GM21723 (cell line): ENCODE measurements around the gene SPCS2.
"Not testable (repeated sequence)": the region's sequence is repeated elsewhere in the genome, so short reads cannot be mapped to it uniquely, and the experiment has no call there.

ENCODE experiments used
- ATAC-seq: cut with Tn5 transposase; IDR thresholded peaks from one replicate; pipeline ENCODE4 v1.9.1; 2021; ENCODE audit warnings: mild to moderate bottlenecking, moderate library complexity; ENCODE audit not compliant: unreplicated experiment

The SPCS2 gene

DNA sequence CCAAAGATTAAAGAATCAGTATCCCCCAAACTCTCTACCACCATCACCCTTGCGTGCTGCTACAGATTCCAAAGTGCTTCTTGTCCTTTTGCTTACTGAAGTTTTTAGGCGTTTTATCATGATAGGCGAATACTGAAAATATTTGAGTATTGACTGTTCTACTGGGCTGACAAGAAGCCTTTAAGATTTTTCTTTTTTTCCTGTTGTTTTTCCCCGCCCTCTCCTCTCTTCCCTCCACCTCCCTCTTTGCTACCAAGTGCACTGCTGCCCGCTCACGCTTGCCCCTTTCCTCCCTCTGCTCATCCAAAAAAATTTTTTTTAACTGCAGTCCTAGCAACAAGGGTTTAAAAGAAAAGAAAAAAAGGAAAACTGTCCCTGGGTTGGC lies 679 bp downstream of the SPCS2 start:
- ATAC-seq: no peak

DNA sequence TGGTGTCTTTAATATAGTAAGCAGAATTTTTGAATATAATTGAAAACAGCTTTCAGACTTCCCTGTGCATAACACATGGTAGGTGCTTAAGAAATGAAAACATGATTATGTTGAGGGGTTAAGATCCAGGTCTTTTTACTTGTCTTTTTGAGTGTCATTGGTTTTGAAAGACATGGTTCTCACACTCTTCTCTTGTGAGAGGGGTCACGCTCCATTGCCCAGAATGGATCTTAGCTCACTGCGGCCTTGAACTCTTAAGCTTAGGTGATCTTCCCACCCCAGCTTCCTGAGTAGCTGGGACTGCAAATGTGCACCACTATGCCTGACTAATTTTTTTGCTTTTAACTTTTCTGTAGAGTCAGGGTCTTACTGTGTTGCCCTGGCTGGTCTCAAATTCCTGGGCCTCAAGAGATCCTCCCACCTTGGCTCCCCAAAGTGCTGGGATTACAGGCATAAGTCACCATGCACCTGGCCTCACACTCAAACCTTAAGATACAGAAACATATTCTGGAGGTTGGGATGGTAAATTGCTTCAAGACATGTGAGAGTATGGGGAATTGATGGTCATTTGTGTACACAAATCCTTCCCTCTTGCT lies 1.4 kb downstream of the SPCS2 start:
- no peak for ATAC-seq

DNA sequence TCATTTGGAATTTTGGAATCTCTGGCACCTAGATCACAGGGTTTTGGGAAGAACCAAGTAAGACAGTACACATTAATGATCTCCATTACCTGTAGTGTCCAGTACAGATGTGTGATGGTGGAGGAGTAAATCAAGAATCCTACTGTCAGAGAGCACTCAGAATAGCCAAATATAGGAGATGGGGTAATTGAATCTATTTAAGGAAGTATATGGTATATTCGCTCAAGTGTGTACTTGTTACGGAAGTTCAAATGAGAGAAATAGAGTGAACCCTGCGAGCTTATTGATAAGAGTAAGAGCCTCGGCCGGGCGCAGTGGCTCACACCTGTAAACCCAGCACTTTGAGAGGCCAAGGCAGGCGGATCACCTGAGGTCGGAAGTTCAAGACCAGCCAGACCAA lies 2.2 kb downstream of the SPCS2 start:
- no peak for ATAC-seq

- ATAC-seq: no peak
Observed at GRCh38 chr11:74952752-74953151, 3.7 kb downstream of the SPCS2 start.

DNA sequence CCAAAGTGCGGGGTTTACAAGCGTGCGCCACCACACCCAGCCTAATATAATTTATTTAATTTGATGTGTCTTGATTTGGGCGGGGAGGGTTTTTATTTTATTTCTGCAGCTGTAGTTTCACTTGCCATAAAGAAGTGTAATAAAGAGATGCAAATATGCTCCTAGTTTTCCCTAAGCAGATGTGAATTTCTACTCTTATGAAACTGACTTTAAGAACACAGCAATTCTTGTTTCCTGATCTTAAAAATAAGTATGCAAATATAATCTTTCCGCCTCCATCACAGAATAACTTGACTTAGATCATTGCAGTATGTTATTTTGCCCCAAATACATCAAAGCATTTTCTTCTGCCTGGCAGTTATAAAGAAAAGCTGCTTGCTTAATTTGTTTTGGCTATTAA lies 4.4 kb downstream of the SPCS2 start:
- no peak for ATAC-seq

- no peak for ATAC-seq
Observed at GRCh38 chr11:74954199-74954598, 5.1 kb downstream of the SPCS2 start.

DNA sequence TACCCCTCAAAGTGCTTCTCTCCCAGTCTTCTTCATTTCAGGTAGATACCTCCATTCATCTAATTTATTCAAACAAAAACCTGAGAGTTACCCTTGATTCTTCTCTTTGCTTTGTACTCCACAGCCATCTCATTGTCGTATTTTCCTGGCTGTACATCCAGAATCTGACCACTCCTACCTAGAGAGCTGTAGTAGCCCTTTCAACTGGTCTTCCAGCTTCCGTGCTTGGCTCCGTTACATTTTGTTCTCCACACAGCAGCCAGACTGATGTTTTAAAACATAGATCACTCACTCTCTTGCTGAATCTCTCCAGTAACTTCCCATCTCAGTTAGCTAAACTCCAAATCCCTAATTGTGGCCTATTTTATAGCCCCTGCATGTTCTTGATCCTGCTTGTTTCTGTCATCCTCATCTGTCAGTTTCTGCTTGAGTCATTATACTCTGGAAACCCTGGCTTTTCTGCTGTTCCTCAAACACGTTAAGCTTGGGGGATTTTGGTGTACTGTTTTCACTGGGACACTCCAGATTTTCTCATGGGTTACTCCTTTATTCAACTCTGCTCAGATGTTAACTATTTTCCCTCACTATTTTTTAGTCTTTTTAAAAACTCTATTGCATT lies 7.4 kb downstream of the SPCS2 start:
- ATAC-seq: no peak

- ATAC-seq: no peak
Observed at GRCh38 chr11:74957937-74958629, 9.0 kb downstream of the SPCS2 start.

DNA sequence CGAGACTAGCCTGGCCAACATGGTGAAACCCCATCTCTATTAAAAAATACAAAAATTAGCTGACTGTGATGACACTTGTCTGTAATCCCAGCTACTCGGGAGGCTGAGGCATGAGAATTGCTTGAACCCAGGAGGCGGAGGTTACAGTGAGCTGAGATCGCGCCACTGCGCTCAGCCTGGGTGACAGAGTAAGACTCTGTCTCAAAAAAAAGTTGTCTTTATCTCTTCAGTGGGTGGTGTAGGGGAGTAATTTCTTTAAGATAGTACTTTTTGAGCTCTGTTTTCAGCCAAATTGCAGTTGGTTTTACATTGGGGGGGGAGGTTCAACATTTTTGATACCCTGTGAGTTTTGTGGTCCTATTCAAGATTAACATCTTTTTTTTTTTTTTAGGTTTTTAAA lies 11.1 kb downstream of the SPCS2 start:
- ATAC-seq: not testable (repeated sequence)

DNA sequence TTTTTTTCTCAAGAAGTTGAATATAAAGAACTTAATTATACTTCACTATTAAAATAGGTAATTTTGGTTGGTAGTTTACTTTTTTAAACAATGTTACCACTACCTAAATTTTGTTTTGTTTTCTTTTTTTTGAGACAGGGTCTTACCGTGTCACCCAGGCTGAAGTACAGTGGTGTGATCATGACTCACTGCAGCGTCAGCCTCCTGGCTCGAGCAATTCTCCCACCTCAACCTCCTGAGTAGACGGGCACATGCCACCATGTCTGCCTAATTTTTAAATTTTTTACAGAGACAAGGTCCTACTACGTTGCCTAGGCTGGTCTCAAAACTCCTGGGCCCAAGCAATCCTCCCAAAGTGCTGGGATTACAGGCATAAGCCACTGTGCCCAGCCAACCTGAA lies 17.6 kb downstream of the SPCS2 start:
- no peak for ATAC-seq

GRCh38 chr11:74970852-74971395 lies 21.9 kb downstream of the SPCS2 start:
- ATAC-seq: no peak

GRCh38 chr11:74971424-74971823 lies 22.4 kb downstream of the SPCS2 start:
- ATAC-seq: no peak

DNA sequence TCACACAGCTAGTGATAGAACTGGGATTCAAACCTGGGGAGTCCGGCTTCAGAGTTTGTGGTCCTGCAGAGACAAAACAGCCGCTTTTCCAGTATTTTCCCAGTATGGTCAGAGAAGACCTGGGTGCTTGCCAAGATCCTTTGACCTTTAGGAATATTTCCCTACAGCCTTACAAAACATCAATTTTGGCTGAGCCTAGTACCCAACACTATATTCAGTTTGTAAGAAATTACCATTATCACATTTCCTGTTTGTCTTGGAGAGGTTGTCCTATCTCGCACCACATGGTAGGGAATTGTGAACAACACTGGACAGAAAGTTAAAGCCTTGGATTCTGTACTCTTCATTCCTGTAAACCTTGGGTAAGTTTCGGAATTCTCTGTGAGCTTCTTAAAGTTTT lies 29.0 kb downstream of the SPCS2 start:
- ATAC-seq: no peak

DNA sequence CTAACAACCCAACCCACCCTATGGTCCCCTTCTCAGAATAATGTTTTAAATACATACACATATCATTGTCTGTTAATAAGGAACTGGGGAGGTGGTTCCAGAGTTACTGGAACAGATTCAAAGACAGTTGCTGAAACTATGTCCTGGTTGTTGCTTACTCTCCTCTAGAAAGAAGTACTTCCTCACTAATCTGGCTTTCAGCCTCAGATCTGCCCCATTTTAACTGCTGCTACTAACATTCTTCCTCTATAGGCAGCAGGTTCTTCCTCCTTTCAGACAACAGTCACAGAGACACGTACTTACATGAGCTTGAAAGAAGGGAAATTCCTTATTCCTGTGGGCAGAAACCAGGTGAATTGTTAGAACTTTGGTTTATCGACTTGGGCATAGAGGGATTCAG lies 31.6 kb downstream of the SPCS2 start:
- ATAC-seq: no peak

GRCh38 chr11:74981888-74982287 lies 32.8 kb downstream of the SPCS2 start:
- no peak for ATAC-seq

GRCh38 chr11:74984070-74984469 lies 35.0 kb downstream of the SPCS2 start:
- ATAC-seq: no peak

- no peak for ATAC-seq
Observed at GRCh38 chr11:74984730-74985129, 35.7 kb downstream of the SPCS2 start.

GRCh38 chr11:74988541-74989259 lies 39.6 kb downstream of the SPCS2 start, which contains the start of gene NEU3:
TSS of gene NEU3 (plus strand) at chr11:74988933. CDS start at chr11:74989061, 128 bp downstream.
- peak; percentile 84 for ATAC-seq

GRCh38 chr11:74989260-74989638 lies 40.2 kb downstream of the SPCS2 start:
- ATAC-seq: peak; percentile 18

- not testable (repeated sequence) for ATAC-seq
Observed at GRCh38 chr11:74990150-74990549, 41.1 kb downstream of the SPCS2 start.

DNA sequence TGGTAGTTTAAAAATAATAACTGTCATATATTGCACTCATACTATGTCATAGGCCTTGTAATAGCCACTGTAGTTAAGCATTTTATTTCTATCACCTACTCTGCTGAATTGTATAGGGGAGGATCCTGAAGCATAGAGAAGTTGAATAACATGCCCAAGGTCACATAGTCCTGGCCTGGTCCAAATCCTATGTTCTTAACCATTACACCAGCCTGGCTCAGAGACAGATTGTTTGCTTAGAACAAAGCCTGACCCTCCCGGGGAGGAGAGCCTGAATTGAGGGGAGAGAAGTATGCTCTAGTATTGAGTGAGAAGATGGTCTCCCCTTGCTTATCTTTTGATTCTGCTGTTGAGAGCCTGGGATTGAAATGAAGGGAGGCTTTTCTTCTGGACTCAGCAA lies 41.9 kb downstream of the SPCS2 start:
- no peak for ATAC-seq
